Activated CD8-positive, alpha-beta memory T cell treated with anti-CD3 and anti-CD28 coated beads, Interleukin-2, amount 50 U/mL, for 24 hours (primary cell): ENCODE data around the gene CREBBP.
"Not testable (repeated sequence)": the region's sequence is repeated elsewhere in the genome, so short reads cannot be mapped to it uniquely, and the experiment has no call there.

Source experiments
- DNase-seq: peaks from one replicate; pipeline ENCODE4 v3.0.0-alpha.2; 2020; ENCODE audit errors: extremely low read depth

Gene CREBBP

GRCh38 chr16:3714378-3714777 is 166.1 kb downstream of the CREBBP start:
- DNase-seq, result not testable (repeated sequence)

- no peak for DNase-seq
Measured at GRCh38 chr16:3713587-3714242, 166.8 kb downstream of the CREBBP start.

DNA sequence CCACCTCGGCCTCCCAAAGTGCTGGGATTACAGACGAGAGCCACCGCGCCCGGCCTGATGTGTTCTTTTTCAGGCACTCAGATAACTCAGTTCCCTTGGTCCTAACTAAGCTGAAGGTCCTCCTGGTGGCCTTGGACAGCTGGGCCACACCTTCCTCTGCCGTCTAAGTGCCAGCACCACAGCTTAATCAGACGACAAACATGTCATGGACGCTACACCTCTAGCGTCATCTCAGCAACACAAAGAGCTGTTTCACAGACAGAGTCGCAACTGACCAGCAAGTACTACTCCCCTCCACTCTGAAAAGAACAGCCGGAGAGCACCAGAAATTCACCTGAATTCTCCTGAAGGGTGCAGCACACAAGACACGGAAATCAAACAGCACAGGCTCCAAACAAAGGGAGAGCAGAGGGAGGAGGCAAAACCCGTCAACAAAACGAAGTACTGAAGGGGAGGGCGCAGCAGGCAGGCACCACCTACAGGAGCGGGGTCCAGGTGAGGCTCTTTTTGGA is 167.6 kb downstream of the CREBBP start:
- no peak for DNase-seq

DNA sequence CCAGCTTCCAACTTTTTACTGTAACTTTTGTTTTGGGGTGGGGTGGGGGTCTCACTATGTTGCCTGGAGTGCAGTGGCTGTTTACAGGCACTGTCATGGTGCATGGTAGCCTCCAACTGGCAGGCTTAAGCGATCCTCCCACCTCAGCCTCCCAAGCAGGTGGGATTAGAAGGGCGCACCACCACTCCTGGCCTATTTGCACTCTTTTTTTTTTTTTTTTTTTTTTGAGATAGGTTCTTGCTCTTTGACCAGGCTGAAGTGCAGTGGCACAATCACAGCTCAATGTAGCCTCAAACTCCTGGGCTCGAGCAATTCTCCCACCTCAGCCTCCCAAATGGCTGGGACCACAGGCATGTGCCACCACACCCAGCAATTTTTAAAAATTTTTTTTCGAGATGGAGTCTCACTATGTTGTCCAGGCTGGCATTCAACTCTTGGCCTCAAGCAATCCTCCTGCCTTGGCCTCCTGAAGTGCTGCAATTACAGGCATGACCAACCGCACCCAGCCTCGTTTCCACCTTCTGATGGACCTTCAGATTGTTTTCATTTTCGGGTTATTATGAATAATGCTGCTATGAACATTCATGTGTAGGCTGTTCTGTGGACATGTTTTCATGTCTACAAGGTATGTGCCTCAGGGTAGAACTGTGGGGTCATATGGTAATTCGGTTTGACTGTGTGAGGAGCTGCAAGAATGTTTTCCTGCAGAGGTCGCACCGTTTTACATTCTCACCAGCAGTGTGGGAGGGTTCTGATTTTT is 174.1 kb downstream of the CREBBP start:
- no peak for DNase-seq

GRCh38 chr16:3702082-3702481 is 178.4 kb downstream of the CREBBP start:
- no peak for DNase-seq

GRCh38 chr16:3701531-3701930 is 179.0 kb downstream of the CREBBP start:
- no peak for DNase-seq

DNA sequence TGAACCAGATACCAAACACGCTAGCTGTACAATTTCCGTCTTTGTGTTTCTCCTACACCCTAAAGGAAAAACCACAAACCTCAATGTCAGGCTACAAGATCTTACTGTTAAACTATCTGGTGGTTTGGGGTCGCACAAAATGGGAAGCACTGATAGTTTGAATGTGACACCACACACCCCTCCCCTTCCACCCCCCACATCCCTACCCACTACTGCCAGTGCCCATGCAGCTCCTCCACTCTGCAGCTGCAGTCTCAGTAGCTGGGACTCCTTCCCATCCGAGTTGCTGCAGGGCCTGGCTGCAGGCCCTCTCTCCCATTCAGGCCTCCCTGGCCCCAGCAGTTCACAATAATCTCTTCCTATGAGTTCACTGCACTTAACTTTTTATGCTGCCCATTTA is 181.6 kb downstream of the CREBBP start:
- no peak for DNase-seq

DNA sequence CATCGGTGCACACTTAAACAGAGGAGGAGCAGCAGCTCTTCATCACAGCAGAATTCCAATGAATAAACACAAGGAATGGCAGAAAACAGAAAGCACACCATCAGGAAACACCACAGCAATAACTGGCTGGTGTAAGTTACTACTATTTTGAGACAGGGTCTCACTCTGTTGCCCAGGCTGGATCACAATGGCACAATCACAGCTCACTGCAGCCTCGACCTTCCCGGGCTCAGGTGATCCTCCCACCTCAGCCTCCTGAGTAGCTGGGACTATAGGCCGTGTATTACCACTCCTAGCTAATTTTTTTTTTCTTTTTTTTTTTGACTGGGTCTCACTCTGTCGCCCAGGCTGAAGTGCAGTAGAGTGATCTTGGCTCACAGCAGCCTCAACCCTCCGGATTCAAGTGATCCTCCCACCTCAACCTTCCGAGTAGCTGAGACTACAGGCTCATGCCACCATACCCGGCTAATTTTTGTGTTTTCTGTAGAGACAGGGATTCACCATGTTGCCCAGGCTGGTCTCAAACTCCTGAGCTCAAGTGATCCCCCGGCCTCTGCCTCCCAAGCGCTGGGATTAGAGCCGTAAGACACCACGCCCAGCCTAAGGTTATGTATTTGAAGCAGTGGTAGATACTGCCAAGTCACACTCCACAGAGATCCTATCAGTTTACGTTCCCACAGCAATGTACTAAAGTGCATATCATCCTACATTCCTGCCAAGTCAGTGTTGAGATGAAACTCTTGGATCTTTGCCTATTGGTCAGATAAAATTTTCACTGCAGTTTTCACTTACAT is 183.9 kb downstream of the CREBBP start:
- DNase-seq, result no peak

- no peak for DNase-seq
Measured at GRCh38 chr16:3695610-3696369, 184.7 kb downstream of the CREBBP start.

GRCh38 chr16:3694051-3694450 is 186.5 kb downstream of the CREBBP start:
- DNase-seq, result no peak

DNA sequence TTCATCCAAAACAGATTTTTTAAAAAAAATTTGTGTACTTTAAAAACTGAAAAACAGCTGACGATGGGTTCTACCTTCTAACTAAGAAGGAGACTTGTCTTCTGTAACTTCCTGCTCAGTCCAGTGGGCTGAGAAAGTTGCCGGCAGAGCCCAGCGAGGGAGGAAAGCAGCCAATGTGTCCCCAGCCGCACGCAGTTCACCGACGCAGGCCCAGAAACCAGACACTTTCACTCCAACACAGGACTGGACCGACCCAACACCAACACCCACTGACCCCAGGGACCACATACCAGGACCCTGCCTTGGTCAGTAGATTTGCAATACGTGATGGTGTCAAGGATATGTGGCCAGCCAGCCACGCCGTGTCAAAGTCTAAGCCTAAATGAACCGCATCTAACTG is 188.8 kb downstream of the CREBBP start:
- no peak for DNase-seq

- no peak for DNase-seq
Measured at GRCh38 chr16:3690980-3691720, 189.4 kb downstream of the CREBBP start.

GRCh38 chr16:3690470-3690928 is 190.0 kb downstream of the CREBBP start:
- DNase-seq, result peak; percentile 54

- no peak for DNase-seq
Measured at GRCh38 chr16:3689731-3690130, 190.8 kb downstream of the CREBBP start.

- no peak for DNase-seq
Measured at GRCh38 chr16:3687792-3688191, 192.7 kb downstream of the CREBBP start.

GRCh38 chr16:3687021-3687420 is 193.5 kb downstream of the CREBBP start:
- DNase-seq, result no peak

DNA sequence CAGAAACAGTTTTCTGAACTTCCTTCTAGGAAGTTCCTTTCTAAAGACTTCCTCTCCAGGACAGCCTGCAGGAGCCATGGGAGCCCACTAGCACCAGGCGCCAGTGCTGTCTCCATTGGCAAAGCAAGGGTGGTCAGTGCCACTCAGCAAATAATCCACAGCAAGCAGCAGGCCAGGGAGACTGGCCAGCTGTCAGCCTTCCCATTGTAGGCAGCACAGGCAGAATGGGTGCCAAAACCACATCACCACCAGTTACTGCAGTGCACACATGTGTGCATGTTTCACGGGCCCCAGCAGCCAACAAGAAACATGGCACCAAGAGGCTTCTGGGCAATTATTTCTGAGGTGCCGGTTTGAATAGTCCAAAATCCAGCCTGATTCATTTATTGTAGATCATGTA is 199.3 kb downstream of the CREBBP start:
- no peak for DNase-seq

GRCh38 chr16:3677994-3678393 is 202.5 kb downstream of the CREBBP start:
- DNase-seq, result no peak

DNA sequence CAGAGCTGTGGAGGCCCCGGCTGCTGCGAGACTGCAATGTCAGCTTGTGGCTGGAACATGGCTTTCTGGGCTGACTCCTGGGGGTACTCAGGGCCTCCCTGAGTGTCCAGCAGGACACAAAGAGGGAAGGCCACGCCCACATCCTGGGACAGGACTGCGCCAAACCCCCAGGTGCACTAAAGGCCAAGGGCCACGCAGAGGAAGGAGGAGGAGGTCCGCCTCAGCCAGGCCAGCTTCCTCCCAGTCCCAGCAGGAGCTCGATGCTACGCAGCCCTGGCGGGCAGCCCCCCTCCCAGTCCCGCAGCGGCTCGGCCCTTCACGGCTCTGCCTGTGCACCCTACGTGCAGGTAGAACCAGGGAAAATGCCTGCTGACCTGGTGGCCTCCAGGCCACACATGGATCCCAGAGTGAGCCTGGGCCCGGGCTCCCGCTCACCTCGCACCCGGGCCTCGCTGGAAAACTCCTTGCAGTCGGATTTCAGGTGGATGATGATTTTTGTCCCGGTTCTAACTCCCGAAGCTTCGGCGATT is 204.8 kb downstream of the CREBBP start:
- DNase-seq, result no peak
